ENCODE results near the gene CHRNA1.

The CHRNA1 gene

DNA sequence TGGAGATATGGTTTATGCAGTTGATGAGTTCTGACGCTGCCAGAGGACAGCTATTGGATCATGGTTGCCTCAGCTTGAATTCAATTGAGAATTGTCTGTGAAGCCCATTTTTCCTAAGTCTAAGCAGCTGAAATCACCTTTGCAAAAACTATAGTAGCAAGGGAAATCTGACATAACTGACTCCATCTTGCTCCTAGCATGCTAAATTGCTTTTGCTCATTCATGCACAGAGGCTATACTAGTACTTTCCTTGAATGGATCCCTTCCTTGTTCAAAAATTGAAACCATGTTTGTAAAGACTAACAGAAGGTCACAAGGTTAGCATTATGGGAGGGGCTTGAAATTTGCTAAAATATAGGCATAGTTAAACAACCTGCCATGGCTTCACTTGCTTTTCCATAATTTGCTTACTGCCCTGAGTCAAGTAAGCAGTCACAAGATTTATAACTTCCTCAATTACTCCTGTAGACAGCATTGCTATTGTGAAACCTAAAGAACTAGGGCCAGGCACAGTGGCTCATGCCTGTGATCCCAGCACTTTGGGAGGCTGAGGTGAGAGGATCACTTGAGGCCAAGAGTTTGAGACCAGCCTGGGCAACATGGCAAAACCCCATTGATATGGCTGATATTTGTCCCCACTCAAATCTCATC, 41.2 kb downstream of the CHRNA1 start:
- no peak overlapping the region for H3K4me3 ChIP-seq (ENCODE audit: low read depth, low read length)
- no peak for DNase-seq (ENCODE audit: low read depth)
- TF ChIP-seq, protein P1, sequence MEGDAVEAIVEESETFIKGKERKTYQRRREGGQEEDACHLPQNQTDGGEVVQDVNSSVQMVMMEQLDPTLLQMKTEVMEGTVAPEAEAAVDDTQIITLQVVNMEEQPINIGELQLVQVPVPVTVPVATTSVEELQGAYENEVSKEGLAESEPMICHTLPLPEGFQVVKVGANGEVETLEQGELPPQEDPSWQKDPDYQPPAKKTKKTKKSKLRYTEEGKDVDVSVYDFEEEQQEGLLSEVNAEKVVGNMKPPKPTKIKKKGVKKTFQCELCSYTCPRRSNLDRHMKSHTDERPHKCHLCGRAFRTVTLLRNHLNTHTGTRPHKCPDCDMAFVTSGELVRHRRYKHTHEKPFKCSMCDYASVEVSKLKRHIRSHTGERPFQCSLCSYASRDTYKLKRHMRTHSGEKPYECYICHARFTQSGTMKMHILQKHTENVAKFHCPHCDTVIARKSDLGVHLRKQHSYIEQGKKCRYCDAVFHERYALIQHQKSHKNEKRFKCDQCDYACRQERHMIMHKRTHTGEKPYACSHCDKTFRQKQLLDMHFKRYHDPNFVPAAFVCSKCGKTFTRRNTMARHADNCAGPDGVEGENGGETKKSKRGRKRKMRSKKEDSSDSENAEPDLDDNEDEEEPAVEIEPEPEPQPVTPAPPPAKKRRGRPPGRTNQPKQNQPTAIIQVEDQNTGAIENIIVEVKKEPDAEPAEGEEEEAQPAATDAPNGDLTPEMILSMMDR (IDR thresholded peaks at IDR 0.05; ENCODE audit: low read depth, low read length, missing control alignments), result no peak

DNA sequence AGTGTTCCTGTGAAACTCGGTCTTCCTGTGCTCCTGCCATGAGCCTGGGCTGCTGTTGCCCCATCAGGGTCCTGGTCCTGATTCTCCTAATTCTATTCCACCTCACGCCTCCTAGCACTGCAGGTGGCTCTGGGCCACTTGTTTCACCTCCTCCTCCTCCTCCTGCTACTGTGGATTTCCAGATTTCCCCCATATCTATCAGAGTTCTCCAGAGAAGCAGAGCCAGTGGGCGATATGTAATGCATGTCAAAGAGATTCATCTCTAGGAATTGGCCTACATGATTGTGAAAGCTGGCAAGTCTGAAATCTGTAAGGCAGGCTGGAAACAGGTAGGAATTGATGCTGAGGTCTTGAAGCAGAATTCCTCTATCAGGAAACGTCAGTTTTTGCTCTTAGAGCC, 45.3 kb downstream of the CHRNA1 start:
- DNase-seq (ENCODE audit: low read depth), result no peak
- TF ChIP-seq, protein P1 (IDR thresholded peaks at IDR 0.05; ENCODE audit: low read depth, low read length, missing control alignments), result no peak
- no peak overlapping the region for H3K4me3 ChIP-seq (ENCODE audit: low read depth, low read length)

DNA sequence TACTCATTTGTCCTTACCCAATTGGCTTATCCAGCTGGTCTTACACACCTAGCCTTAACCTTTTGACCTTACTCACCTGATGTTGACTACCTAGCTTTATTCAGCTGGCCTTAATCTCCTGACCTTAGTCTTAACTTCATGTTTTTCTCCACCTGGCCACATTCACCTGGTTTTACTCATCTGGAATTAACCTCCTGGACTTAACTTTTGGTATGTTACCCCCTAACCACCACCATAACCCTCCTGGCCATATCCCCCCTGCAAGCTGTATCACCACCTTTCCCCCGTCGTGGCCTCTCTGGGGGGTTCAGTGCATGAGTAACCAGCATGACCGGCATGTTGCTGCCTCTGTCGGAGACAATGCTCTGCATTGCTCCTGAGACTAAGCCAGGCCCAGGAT, 45.7 kb downstream of the CHRNA1 start:
- TF ChIP-seq, protein P1 (IDR thresholded peaks at IDR 0.05; ENCODE audit: low read depth, low read length, missing control alignments), result no peak
- no peak overlapping the region for H3K4me3 ChIP-seq (ENCODE audit: low read depth, low read length)
- no peak for DNase-seq (ENCODE audit: low read depth)

DNA sequence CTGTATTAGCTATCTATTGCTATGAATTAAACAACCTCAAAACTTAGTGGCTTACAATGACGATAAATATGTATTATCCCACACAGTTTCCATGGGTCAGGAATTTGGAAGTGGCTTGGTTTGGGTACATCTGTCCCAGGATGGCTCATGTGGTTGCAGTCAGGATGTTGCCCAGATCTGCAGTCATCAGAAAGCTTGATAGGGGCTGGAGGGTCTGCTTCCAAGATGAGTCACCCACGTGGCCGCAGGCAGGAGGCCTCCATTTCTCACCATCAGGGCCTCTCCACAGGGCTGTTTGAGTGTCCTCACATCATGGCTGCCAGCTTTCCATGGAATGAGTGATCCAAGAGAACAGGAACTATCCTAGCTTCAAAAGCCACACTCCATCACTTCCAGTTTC, 46.4 kb downstream of the CHRNA1 start:
- no peak overlapping the region for H3K4me3 ChIP-seq (ENCODE audit: low read depth, low read length)
- no peak for DNase-seq (ENCODE audit: low read depth)
- TF ChIP-seq, protein P1 (IDR thresholded peaks at IDR 0.05; ENCODE audit: low read depth, low read length, missing control alignments), result no peak

DNA sequence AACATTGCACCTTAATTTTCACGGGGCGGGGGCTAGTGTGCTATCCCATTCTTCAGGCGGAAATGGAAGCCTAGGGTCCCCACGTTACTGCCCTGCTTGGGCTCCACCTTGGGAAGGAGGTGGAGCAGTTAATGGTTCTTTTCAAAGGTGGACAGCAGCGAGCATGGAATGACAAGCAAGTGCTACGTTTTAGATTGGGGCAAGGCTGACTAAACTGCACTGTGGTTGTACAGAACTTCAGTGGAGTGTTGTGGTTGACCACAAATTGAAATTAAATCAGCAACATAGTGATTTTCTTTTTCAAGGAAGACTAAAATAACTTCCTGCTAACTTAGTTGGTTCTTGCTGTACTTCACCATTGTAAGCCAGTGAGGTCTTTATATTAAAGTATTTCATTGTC, 47.0 kb downstream of the CHRNA1 start:
- no peak for DNase-seq (ENCODE audit: low read depth)
- TF ChIP-seq, protein P1 (IDR thresholded peaks at IDR 0.05; ENCODE audit: low read depth, low read length, missing control alignments), result no peak
- no peak overlapping the region for H3K4me3 ChIP-seq (ENCODE audit: low read depth, low read length)

DNA sequence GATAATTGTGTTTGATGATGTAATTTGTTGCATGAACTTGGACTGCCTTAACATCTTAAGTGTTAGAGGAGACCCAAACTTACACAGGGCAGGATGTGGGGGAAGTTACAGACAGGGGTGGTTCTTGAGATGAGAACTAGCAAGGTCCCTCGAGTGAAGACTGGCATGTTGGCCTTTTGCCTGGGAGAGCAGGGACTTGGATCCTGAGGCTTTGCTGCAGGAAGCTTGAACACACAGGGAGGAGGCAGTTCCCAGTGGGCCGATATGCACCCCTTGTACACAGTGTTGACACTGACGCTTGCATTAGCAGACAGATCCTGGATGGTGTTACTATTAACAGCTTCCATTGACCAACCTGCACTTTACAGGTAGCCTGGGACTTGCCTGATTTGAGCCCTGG, 47.5 kb downstream of the CHRNA1 start:
- TF ChIP-seq, protein P1 (IDR thresholded peaks at IDR 0.05; ENCODE audit: low read depth, low read length, missing control alignments), result no peak

DNA sequence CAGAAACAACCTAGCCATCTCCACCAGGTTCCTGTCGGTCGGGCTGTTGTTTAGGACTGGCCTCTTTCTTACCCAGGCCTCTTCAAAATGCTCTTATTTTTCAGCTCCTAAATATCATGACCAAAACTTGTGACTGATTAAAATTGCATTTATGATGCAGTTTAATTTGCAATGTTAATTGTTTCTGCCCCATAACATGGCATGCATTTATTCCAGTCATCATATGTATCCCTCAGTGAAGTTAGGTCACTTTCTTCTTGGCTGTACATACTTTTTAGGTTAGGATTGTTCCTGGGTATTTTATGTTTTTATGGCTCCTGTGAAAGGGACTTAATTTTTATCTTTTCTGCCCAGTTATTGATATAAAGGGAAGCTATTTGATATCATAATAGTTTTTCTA, 50.6 kb downstream of the CHRNA1 start:
- H3K4me3 ChIP-seq (ENCODE audit: low read depth, low read length), result no peak overlapping the region
- no peak for DNase-seq (ENCODE audit: low read depth)
- TF ChIP-seq, protein P1 (IDR thresholded peaks at IDR 0.05; ENCODE audit: low read depth, low read length, missing control alignments), result no peak

More for the DNA sequence above, 47.5 kb downstream of the CHRNA1 start:
- no peak for DNase-seq (ENCODE audit: low read depth)
- no peak overlapping the region for H3K4me3 ChIP-seq (ENCODE audit: low read depth, low read length)
